H1 (cell line): Measurements from ENCODE around the gene ZDHHC11.
"Not testable (repeated sequence)": the region's sequence is repeated elsewhere in the genome, so short reads cannot be mapped to it uniquely, and the experiment has no call there.

Experiments used
- CBX5 ChIP-seq: fragments of 300-800, 300-1000 bp; sonication (generic); IDR thresholded peaks from 2 replicates; pipeline ENCODE4 v1.7.1; 2016; ENCODE audit warnings: antibody characterized with exemption, low read length, low read depth
- CHD1 ChIP-seq: IDR thresholded peaks from 2 replicates; pipeline ENCODE4 v1.6.1; 2012; ENCODE audit warnings: low read depth, low read length, improper control_type of control experiment
- CTCF ChIP-seq, 3 experiments: IDR thresholded peaks; 1 replicate in 2 of 3; 2 replicates in 1 of 3; pipeline versions ENCODE4 v1.5.1 to v1.6.1; 2011; ENCODE audit warnings: low read length in 3 of 3, mild to moderate bottlenecking in 3 of 3, inconsistent platforms in 2 of 3, low read depth in 1 of 3, moderate library complexity in 1 of 3; ENCODE audit not compliant: insufficient read depth in 1 of 3; ENCODE audit errors: control extremely low read depth in 1 of 3
- EP300 ChIP-seq, 2 experiments: IDR thresholded peaks; 1 replicate in 1 of 2; 2 replicates in 1 of 2; pipeline ENCODE4 v1.6.1; 2011 to 2012; ENCODE audit warnings: low read depth in 2 of 2, low read length in 2 of 2, mild to moderate bottlenecking in 2 of 2, borderline replicate concordance in 1 of 2, inconsistent platforms in 1 of 2, moderate library complexity in 1 of 2
- EZH2 ChIP-seq: fragments of 200-600 bp; sonication (generic); IDR thresholded peaks from 2 replicates; pipeline ENCODE4 v1.7.1; 2012; ENCODE audit warnings: low read depth, mild to moderate bottlenecking, moderate library complexity, low read length, inconsistent platforms; ENCODE audit not compliant: severe bottlenecking
- NANOG ChIP-seq: IDR thresholded peaks from 2 replicates; pipeline ENCODE4 v1.6.1; 2011; ENCODE audit warnings: low read length, low read depth, mild to moderate bottlenecking, inconsistent platforms; ENCODE audit not compliant: insufficient read depth, poor library complexity, severe bottlenecking
- POLR2A ChIP-seq, 2 experiments: IDR thresholded peaks; 1 replicate in 1 of 2; 2 replicates in 1 of 2; pipeline ENCODE4 v1.6.1; 2011; ENCODE audit warnings: low read depth in 2 of 2, low read length in 2 of 2, mild to moderate bottlenecking in 2 of 2; ENCODE audit errors: control extremely low read depth in 1 of 2
- POLR2AphosphoS5 ChIP-seq: IDR thresholded peaks from 2 replicates; pipeline ENCODE4 v1.6.1; 2011; ENCODE audit warnings: low read depth, low read length
- SP2 ChIP-seq: IDR thresholded peaks from 2 replicates; pipeline ENCODE4 v1.6.1; 2012; ENCODE audit warnings: mild to moderate bottlenecking, low read length, inconsistent platforms
- TAF1 ChIP-seq: IDR thresholded peaks from 2 replicates; pipeline ENCODE4 v1.6.1; 2011; ENCODE audit warnings: mild to moderate bottlenecking, low read depth, low read length

- TF ChIP-seq CTCF (IDR thresholded peaks at IDR 0.05; ENCODE audit: control extremely low read depth in 1 of 3, insufficient read depth in 1 of 3, low read depth in 1 of 3, low read length in 3 of 3); EZH2; POLR2A (IDR thresholded peaks at IDR 0.05; ENCODE audit: control extremely low read depth in 1 of 2, low read depth in 2 of 2, low read length in 2 of 2); EP300 (IDR thresholded peaks at IDR 0.05; ENCODE audit: borderline replicate concordance in 1 of 2, low read depth in 2 of 2, low read length in 2 of 2); CHD1; TAF1; CBX5; POLR2AphosphoS5; NANOG; SP2: not testable (repeated sequence)
Measured at GRCh38 chr5:771087-771781, 79.6 kb downstream of the ZDHHC11 start.
